SJSA1 (cell line): ENCODE data around the gene GLRX. TPM values are rescaled to one million over a fixed set of nuclear protein-coding genes. Genes with fewer than 3 reads are reported as not detected.

Experiments
- total RNA-seq: library from RNA; depleted of rRNA; stranded (reverse); fragments of >200 nt; shearing (Covaris generic); gene quantifications from 2 replicates; pipeline ENCODE4 v1.2.3, GENCODE V29; 2014; rRNA removed

The GLRX gene
- total RNA-seq, 1 experiment from 2014 or later = 18.1 TPM

Other genes with a start within 250 kb of the GLRX start
- gene GPR150, start 202.6 kb downstream of the GLRX start, total RNA-seq = 0.18 TPM in 1 of 2 replicates, not detected in the other
- gene RFESD, start 175.9 kb downstream of the GLRX start, total RNA-seq = 0.72 and 1.7 TPM in 2 replicates
- 0.56 and 1.4 TPM in 2 replicates for gene SPATA9, start 139.7 kb downstream of the GLRX start, total RNA-seq
- gene RHOBTB3, start 91.4 kb downstream of the GLRX start, total RNA-seq = 121 and 175 TPM in 2 replicates
- gene ELL2, start 139.1 kb upstream of the GLRX start, total RNA-seq = 21.1 and 39.9 TPM in 2 replicates